ENCODE data around the gene FRMD8. TPM values are rescaled to one million over a fixed set of nuclear protein-coding genes. Genes with fewer than 3 reads are reported as not detected.

Gene FRMD8
- total and polyA plus RNA-seq, 9 of the 15 experiments (the other 6 are each of a cell fraction or from before 2014, with no cell fraction given) = 4.5 to 54.5 (median 15.8) TPM

DNA sequence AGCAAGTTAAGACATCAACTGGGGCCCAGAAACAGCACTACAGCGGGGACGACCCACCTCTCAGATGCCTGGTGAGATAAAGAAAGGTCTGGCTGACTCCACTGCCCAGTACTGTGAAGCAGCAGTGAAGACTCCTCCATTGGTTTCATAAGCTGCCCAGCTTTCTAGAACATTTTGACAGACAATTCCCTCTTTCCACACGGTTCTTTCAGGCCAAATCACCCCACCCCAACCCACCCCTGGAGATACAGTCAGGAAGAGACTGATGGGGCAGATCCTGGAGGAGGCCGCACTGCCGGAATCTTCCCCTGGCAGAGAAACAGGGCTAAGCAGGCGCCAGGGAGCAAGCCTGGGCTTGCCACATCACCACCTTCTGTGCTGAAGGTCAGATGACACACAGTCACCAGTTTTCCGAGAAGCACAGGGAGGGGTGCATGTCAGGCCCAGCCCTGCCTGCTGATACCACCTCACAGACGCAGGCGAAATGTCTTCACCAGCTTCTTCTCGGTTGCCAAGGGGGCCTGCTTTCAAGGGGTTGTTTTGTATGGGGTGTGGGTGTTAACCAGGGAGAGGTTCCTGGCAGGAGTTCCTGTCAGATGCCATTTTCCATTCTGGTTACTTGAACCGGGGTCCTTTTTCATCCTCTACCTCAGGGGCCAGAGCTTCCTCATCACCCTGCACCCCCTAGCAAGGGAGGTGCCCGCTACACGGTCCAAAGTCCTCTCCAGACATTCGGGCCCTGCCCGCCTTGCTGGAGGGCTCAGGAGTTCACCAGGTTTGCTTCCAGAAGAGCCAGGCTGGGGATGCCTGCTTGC lies 34.7 kb downstream of the FRMD8 start (continued):
- TF ChIP-seq EHMT2 (IDR thresholded peaks at IDR 0.05) (no peak), GABPB2 (CRISPR knock-in tag; conservative IDR thresholded peaks at IDR 0.05) (no peak), FUS (optimal IDR thresholded peaks at IDR 0.05; ENCODE audit: low read depth, low read length) (no peak), NR1H2 (CRISPR knock-in tag; IDR thresholded peaks at IDR 0.05) (no peak), ZNF253 (CRISPR knock-in tag; conservative IDR thresholded peaks at IDR 0.05) (no peak), KLF16 (IDR thresholded peaks at IDR 0.05) (no peak), SP2 (IDR thresholded peaks at IDR 0.05; ENCODE audit: extremely low read depth, low read depth, low read length, poor library complexity, severe bottlenecking) (no peak), FOSL1 (tag; conservative IDR thresholded peaks at IDR 0.05) (no peak), CHD4 (IDR thresholded peaks at IDR 0.05; ENCODE audit: insufficient read depth, insufficient replicate concordance, low read depth, low read length, poor library complexity, severe bottlenecking) (no peak), CAMTA2 (CRISPR knock-in tag; conservative IDR thresholded peaks at IDR 0.05) (no peak), HLTF (IDR thresholded peaks at IDR 0.05) (no peak), U2AF2 (optimal IDR thresholded peaks at IDR 0.05; ENCODE audit: low read depth, low read length) (no peak), PHF21A (IDR thresholded peaks at IDR 0.05; ENCODE audit: borderline replicate concordance, low read depth) (no peak)
- TF ChIP-seq, protein P1, sequence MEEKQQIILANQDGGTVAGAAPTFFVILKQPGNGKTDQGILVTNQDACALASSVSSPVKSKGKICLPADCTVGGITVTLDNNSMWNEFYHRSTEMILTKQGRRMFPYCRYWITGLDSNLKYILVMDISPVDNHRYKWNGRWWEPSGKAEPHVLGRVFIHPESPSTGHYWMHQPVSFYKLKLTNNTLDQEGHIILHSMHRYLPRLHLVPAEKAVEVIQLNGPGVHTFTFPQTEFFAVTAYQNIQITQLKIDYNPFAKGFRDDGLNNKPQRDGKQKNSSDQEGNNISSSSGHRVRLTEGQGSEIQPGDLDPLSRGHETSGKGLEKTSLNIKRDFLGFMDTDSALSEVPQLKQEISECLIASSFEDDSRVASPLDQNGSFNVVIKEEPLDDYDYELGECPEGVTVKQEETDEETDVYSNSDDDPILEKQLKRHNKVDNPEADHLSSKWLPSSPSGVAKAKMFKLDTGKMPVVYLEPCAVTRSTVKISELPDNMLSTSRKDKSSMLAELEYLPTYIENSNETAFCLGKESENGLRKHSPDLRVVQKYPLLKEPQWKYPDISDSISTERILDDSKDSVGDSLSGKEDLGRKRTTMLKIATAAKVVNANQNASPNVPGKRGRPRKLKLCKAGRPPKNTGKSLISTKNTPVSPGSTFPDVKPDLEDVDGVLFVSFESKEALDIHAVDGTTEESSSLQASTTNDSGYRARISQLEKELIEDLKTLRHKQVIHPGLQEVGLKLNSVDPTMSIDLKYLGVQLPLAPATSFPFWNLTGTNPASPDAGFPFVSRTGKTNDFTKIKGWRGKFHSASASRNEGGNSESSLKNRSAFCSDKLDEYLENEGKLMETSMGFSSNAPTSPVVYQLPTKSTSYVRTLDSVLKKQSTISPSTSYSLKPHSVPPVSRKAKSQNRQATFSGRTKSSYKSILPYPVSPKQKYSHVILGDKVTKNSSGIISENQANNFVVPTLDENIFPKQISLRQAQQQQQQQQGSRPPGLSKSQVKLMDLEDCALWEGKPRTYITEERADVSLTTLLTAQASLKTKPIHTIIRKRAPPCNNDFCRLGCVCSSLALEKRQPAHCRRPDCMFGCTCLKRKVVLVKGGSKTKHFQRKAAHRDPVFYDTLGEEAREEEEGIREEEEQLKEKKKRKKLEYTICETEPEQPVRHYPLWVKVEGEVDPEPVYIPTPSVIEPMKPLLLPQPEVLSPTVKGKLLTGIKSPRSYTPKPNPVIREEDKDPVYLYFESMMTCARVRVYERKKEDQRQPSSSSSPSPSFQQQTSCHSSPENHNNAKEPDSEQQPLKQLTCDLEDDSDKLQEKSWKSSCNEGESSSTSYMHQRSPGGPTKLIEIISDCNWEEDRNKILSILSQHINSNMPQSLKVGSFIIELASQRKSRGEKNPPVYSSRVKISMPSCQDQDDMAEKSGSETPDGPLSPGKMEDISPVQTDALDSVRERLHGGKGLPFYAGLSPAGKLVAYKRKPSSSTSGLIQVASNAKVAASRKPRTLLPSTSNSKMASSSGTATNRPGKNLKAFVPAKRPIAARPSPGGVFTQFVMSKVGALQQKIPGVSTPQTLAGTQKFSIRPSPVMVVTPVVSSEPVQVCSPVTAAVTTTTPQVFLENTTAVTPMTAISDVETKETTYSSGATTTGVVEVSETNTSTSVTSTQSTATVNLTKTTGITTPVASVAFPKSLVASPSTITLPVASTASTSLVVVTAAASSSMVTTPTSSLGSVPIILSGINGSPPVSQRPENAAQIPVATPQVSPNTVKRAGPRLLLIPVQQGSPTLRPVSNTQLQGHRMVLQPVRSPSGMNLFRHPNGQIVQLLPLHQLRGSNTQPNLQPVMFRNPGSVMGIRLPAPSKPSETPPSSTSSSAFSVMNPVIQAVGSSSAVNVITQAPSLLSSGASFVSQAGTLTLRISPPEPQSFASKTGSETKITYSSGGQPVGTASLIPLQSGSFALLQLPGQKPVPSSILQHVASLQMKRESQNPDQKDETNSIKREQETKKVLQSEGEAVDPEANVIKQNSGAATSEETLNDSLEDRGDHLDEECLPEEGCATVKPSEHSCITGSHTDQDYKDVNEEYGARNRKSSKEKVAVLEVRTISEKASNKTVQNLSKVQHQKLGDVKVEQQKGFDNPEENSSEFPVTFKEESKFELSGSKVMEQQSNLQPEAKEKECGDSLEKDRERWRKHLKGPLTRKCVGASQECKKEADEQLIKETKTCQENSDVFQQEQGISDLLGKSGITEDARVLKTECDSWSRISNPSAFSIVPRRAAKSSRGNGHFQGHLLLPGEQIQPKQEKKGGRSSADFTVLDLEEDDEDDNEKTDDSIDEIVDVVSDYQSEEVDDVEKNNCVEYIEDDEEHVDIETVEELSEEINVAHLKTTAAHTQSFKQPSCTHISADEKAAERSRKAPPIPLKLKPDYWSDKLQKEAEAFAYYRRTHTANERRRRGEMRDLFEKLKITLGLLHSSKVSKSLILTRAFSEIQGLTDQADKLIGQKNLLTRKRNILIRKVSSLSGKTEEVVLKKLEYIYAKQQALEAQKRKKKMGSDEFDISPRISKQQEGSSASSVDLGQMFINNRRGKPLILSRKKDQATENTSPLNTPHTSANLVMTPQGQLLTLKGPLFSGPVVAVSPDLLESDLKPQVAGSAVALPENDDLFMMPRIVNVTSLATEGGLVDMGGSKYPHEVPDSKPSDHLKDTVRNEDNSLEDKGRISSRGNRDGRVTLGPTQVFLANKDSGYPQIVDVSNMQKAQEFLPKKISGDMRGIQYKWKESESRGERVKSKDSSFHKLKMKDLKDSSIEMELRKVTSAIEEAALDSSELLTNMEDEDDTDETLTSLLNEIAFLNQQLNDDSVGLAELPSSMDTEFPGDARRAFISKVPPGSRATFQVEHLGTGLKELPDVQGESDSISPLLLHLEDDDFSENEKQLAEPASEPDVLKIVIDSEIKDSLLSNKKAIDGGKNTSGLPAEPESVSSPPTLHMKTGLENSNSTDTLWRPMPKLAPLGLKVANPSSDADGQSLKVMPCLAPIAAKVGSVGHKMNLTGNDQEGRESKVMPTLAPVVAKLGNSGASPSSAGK (IDR thresholded peaks at IDR 0.05) = no peak
- TF ChIP-seq, protein P2, sequence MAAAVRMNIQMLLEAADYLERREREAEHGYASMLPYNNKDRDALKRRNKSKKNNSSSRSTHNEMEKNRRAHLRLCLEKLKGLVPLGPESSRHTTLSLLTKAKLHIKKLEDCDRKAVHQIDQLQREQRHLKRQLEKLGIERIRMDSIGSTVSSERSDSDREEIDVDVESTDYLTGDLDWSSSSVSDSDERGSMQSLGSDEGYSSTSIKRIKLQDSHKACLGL (CRISPR knock-in tag; IDR thresholded peaks at IDR 0.05; ENCODE audit: borderline replicate concordance, poor library complexity, severe bottlenecking) = no peak
- TF ChIP-seq, protein P3, sequence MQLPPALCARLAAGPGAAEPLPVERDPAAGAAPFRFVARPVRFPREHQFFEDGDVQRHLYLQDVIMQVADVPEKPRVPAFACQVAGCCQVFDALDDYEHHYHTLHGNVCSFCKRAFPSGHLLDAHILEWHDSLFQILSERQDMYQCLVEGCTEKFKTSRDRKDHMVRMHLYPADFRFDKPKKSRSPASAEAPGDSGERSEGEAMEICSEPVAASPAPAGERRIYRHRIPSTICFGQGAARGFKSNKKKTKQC (CRISPR knock-in tag; IDR thresholded peaks at IDR 0.05) = no peak; the same call in 1 of the 2 replicates

Measured in K562 (cell line).